G401 (cell line): ENCODE measurements around the gene GCN1. TPM values are rescaled to one million over a fixed set of nuclear protein-coding genes. Genes with fewer than 3 reads are reported as not detected.
A peak's percentile ranks its signal among the peaks of the same experiment; 100 is the strongest.

Experiments
- DNase-seq: peaks from one replicate; pipeline ENCODE4 v3.0.0-alpha.2; 2015; ENCODE audit warnings: low spot score
- in situ Hi-C: cut with HindIII; loops from 2 replicates; pipeline ENCODE4 v1.10.0; 2016; ENCODE audit warnings: low sequenced_read_pairs, mixed read lengths
- total RNA-seq: library from RNA; depleted of rRNA; stranded (reverse); fragments of >200 nt; shearing (Covaris generic); gene quantifications from 2 replicates; pipeline ENCODE4 v1.2.3, GENCODE V29; 2014

GCN1 gene
- total RNA-seq, 1 experiment from 2014 or later, result 65.2 TPM

DNA sequence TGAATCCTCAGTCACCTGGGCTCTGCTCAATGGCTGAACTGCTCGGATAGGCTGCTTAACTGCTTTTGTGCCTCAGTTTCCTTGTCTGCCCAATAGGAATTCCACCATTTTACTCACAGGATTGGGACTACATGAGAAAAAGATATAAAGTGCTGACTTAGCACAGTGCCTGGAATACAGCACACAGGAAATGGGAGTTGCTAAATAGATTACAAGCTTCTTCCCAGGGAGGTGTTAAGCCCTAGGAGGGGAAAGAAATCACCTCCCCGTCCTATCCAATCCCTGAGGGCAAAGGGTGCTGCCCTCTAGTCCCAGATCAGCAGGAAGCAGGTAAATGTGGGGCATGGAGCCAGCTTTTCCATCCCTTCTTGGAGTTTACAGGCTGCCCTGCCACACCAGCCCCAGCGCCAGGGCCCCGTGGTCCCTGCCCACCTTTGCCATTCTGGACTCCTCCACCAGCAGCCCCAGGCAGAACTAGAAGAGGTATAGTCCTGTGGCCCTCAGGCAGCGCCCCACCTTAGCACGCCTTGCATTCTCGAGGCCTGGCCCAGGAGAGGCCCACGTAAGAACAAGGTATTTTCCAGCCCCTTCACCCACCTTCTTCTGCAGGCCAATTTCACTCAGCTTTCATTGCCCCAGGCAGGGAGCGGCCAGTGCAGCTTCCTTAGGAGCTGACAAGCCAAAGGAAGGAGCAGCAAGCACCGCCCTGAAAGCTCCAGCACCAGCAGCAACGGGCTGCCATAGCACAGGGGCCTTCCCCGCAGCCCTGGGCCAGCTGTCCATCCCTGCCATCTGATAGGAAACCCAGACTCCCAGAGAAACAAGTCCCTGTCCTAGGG lies 35.2 kb upstream of the GCN1 start:
- DNase-seq, result peak; percentile 33
- in situ Hi-C loops, result loop anchor here (10.0 kb wide), 1 partner anchor 215 kb away; the partner anchor contains the start of genes GATC and TRIAP1

DNA sequence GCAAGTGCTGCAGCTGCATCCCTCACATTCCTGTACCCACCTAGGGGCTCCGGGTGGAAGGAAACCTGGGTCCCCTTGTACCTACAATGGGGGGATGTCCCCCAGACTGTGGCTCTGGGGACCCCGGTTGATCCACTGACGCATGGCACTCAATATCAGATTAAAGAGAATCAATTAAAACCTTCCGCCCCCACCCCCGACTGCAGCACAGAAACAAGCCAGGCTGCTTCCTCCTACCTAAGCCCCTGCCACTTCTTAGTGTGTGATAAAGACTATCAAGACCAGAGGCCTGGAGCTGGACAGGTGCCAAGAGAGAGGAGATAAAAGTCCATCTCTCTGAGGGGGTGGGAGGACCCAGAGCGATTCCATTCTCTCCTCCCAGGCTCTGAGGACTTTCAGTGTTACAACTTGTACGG lies 34.6 kb upstream of the GCN1 start:
- in situ Hi-C loops, result loop anchor here (10.0 kb wide), 1 partner anchor 216 kb away; the partner anchor contains the start of genes GATC and TRIAP1

GRCh38 chr12:120228291-120229070 lies 34.0 kb upstream of the GCN1 start:
- peak; percentile 89 for DNase-seq

More for the DNA sequence above, 34.6 kb upstream of the GCN1 start:
- peak; percentile 23 for DNase-seq

GRCh38 chr12:120228041-120228290 lies 33.5 kb upstream of the GCN1 start:
- in situ Hi-C loops, result loop anchor here (10.0 kb wide), 1 partner anchor 217 kb away; the partner anchor contains the start of genes GATC and TRIAP1
- no peak for DNase-seq

More at GRCh38 chr12:120228291-120229070, 34.0 kb upstream of the GCN1 start:
- in situ Hi-C loops, result loop anchor here (10.0 kb wide), 1 partner anchor 216 kb away; the partner anchor contains the start of genes GATC and TRIAP1

DNA sequence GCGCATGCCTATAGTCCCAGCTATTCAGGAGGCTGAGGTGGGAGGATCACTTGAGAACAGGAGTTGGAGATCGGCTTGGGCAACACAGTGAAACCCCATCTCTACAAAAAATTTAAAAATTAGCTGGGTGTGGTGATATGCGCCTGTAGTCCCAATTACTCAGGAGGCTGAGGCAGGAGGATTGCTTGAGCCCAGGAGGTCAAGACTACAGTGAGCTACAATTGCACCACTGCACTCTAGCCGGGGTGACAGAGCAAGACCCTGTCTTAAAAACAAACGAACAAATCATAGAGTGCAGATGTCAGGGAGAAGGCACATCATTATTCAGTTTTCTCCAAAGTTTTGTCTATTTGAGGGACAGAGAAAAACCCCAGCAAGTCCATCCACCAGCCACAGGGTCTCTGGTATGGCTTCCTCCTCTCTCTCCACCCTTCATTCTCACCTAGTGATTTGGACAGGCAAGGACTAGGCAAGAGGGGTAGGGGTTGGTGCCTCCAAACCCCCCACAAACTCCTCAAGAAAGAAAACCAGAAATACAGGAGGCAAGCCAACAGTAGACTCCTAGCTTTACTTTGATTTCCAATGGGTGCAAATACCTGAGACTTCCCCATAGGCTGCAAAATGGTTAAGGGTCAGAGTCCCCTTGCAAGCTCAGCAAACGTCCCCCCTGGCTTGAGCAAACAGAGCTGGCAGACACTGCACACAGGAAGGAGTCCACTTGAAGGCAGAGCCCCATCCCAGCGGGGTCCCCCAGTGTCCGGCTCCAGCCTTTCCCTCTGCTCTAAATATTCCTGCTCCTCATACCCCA lies 32.9 kb upstream of the GCN1 start:
- in situ Hi-C loops, result loop anchor here (10.0 kb wide), 1 partner anchor 217 kb away; the partner anchor contains the start of genes GATC and TRIAP1
- no peak for DNase-seq

DNA sequence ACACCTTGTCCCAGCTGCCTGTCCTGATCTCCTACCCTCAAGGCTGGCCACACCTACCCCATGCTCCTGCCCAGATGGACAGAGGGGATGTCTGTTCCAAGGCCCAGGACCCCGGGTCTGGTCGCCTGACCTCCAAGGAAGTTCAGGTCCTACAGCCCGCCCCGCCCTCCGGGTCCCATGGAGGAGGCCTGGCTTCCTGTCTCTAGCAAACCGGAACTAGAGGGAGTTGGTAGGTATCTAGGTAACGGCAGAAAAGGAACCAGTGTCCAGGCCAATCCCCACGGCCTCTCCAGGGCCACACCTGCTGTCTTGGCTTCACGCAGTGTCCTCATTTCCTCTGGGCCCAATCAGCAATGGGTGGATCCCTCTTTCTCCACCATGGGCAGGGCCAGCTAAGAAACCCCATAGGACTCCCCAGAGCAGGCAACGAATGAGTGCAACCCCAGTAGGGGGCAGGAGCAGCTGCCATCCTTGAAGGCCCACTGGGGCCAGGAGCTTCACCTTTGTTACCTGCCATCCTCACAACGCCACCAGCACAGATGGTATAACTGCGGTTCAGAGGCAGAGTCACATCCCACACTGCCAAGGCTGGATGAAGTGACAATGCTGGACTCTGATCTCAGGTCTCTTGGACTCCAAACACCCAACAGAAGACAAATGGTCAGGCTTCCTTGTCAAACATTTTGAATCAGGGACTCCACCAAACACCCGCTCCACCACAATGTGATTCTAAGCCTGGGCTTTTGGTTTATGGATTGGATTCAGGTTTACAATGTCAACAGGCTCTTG lies 31.5 kb upstream of the GCN1 start:
- in situ Hi-C loops, result loop anchor here (10.0 kb wide), 1 partner anchor 219 kb away; the partner anchor contains the start of genes GATC and TRIAP1
- peak; percentile 44 for DNase-seq

DNA sequence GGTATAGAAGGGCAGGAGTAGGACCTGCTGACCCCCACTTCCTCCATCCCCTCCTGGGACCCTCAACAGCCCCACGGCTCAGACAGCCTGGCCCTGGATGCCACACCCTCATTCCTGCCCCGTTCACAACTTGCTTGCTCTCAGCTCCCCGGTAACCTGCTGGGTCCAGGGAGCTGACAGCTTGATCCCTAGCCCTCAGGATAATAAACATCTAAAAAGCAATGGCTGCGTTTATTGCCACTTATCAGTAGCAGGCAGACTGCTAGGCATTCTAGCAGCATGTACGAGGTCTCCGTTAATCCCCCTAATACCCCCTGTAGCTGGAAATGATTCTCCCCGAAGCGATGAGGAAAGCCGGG lies 30.7 kb upstream of the GCN1 start:
- no peak for DNase-seq
- in situ Hi-C loops, result loop anchor here (10.0 kb wide), 1 partner anchor 220 kb away; the partner anchor contains the start of genes GATC and TRIAP1

DNA sequence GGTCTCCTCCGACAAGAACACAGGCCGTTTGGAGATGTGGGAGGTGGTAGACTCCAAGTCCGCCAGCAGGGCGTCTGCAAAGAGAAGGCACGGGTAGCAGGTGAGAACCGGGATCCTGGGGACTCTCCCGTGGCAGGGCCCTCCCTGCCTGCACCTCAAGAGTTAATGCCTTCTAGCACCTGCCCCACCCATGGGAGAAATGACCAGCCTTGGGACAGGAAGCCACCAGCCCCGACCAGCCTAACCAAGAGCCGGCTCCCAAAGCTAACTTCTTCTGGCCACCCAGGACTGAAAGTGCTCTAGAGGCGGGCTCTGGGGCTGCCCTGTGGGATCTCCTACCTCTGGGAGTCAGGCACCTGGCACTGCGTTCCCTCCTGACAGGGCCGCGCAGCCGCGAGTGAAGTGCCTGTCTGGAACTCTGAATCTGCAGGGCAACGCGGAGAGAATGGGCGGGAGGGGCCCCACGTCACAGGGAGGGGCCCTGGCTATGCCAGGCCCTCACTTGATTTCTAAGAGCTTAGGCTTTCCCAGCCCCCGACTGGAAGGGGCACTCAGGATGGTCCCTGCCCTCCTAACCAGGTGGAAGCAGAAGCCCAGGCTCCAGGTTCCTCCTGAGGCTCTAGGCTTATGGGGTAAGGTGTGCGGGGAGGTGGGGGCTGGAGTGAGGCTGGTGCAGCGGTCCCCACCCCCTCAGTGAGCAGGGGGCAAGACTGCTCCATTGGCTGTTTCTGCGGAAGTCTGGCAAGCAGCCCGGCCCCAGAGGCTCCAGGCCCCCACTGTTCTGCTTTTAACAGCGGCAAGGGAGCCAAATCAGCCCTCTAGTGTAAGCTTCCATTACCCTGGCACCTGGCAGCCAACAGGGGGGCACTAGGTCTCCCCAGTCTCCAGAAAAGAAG lies 30.0 kb upstream of the GCN1 start:
- in situ Hi-C loops, result loop anchor here (10.0 kb wide), 1 partner anchor 220 kb away; the partner anchor contains the start of genes GATC and TRIAP1
- DNase-seq, result peak; percentile 32

GRCh38 chr12:120223458-120224303 lies 29.2 kb upstream of the GCN1 start:
- no peak for DNase-seq
- in situ Hi-C loops, result loop anchor here (10.0 kb wide), 1 partner anchor 221 kb away; the partner anchor contains the start of genes GATC and TRIAP1

DNA sequence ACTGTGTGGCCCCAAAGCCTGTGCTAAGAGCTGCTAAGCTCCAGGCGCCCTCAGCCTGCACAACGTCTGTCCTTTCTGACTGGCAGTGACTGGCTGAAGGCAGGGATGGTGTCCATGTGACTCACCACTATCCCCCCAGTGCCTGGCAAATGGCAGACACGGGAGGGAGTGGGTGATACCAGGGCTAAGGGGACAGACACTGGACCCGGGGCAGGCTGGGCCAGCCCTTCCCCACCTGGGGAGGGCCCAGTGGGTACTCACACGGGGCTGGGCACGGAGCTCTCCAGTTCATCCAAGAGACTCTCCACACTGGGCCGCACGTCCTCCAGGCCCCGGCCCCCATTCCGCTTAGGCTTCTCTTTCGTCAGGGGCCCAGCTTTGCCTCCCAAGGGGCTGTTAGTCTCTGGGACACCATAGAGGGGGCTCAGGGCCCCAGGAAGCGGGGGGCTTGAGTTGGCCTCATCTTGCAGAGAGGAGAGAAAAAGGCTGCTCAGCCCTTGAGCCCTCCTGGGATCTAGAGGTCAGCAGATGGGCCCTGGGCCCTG lies 27.8 kb upstream of the GCN1 start:
- DNase-seq, result no peak
- in situ Hi-C loops, result loop anchor here (10.0 kb wide), 1 partner anchor 222 kb away; the partner anchor contains the start of genes GATC and TRIAP1

GRCh38 chr12:120221576-120221900 lies 27.0 kb upstream of the GCN1 start:
- DNase-seq, result no peak
- in situ Hi-C loops, result loop anchor here (10.0 kb wide), 1 partner anchor 223 kb away; the partner anchor contains the start of genes GATC and TRIAP1

DNA sequence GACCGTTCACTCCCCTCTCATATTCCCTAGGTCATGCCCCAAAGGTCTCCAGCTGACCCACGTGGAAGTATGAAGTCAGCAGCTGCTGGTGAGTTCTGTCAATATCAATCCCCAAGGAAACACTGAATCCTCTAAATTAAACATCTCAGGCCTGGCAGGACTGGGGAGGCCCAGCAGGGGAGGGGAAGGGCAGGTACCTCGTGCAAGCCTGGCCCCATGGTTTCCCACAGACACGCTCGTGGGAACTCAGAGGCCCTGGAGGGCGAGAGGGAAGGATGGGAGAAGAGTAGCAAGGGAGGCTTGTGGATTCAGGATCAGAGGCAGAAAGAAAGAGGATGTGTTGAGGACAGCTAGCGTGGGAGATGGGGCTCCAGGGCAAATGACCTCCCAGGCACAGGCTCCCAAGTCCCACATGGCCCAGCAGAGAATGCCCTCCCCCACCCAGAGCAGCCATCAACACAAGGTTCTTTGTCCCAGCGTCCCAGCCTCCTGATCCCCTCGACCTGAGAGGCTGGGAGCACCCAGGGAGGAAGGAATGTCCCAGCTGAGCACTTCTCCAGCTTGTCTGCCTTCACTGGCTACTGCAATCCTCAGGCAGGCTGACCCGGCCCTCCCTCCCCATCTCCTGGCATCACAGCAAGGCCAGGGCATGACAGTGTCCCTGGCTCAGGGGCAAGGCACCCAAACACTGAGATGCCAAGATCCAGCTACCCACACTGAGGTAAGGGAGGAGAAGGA lies 26.5 kb upstream of the GCN1 start:
- DNase-seq, result no peak
- in situ Hi-C loops, result loop anchor here (10.0 kb wide), 1 partner anchor 224 kb away; the partner anchor contains the start of genes GATC and TRIAP1

- DNase-seq, result no peak
Observed at GRCh38 chr12:120218680-120219606, 24.4 kb upstream of the GCN1 start.

More at GRCh38 chr12:120218680-120219606, 24.4 kb upstream of the GCN1 start:
- in situ Hi-C loops, result no loop called here
